GM10248 (cell line): Measurements from ENCODE around the gene RPL22L1.

Source experiments
- CTCF ChIA-PET: fragments of 300-600 bp; sonication (Branson Sonifier 250); formaldehyde crosslinking; extraction: SDS; loops from one replicate; lab custom pipeline; 2021; ENCODE audit warnings: antibody characterized with exemption; lab: Yijun Ruan, JAX
- POLR2A ChIA-PET: fragments of 350-650 bp; sonication (Branson Sonifier 250); formaldehyde crosslinking; extraction: SDS; loops from one replicate; lab custom pipeline; 2020; ENCODE audit warnings: antibody characterized with exemption; lab: Yijun Ruan, JAX
- DNase-seq: peaks from one replicate; pipeline ENCODE4 v3.0.0; 2012; ENCODE audit errors: extremely low spot score
- TF ChIP-seq, protein P1 (sequence below): IDR thresholded peaks from 2 replicates; pipeline ENCODE4 v1.5.1; 2012; ENCODE audit warnings: mild to moderate bottlenecking, low read depth; ENCODE audit errors: extremely low read depth, missing control alignments, control extremely low read depth

RPL22L1 gene

DNA sequence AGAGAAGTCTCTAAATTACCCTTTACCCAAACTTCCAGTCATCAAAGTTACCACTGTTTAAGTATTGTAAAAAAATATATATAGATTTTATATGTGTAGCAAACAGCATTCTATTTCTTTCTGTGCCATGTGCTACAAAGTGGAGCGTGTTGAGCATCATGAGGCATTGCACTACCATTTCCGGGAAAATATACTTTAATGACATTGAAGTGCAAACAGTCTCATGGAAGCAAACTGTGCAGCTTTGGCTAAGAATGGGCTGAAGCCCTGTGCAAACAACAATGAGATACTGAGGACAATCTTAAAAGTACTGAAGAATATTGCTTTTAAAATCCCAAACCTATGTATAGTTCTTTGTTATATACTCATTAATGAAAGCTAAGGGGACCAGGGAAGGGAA lies 6.5 kb upstream of the RPL22L1 start:
- POLR2A ChIA-PET = no interaction called here
- TF ChIP-seq, protein P1, sequence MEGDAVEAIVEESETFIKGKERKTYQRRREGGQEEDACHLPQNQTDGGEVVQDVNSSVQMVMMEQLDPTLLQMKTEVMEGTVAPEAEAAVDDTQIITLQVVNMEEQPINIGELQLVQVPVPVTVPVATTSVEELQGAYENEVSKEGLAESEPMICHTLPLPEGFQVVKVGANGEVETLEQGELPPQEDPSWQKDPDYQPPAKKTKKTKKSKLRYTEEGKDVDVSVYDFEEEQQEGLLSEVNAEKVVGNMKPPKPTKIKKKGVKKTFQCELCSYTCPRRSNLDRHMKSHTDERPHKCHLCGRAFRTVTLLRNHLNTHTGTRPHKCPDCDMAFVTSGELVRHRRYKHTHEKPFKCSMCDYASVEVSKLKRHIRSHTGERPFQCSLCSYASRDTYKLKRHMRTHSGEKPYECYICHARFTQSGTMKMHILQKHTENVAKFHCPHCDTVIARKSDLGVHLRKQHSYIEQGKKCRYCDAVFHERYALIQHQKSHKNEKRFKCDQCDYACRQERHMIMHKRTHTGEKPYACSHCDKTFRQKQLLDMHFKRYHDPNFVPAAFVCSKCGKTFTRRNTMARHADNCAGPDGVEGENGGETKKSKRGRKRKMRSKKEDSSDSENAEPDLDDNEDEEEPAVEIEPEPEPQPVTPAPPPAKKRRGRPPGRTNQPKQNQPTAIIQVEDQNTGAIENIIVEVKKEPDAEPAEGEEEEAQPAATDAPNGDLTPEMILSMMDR = no peak
- no peak for DNase-seq
- CTCF ChIA-PET = interaction anchor here (1.1 kb wide), 1 partner anchor 34 kb away, joined by 3 read pairs; no protein-coding TSS in a partner anchor

DNA sequence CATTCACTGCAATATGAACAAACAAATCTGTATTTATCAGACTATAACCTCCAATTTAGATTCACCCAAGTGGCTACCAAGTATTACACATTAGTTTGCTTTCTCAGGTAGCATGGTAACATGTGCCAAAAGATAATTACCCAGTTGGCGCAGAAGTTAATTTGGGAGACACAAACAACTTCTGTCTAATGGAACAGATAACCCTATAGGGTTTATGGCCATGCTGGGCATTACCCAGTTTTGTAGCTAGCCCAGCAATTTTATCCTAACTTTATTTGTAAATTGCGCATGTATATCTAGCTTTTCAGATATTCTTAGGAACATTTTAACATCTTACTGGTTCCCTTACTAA lies 780 bp downstream of the RPL22L1 start:
- POLR2A ChIA-PET = interaction anchor here (0.8 to 1.2 kb wide), 2 partner anchors 41 to 592 kb away, joined by 3 to 4 read pairs; no protein-coding TSS in a partner anchor
- CTCF ChIA-PET = interaction anchor here (0.9 to 1.9 kb wide), 5 partner anchors 15 to 697 kb away, joined by 3 to 8 read pairs (median 5); no protein-coding TSS in a partner anchor
- TF ChIP-seq, protein P1 = no peak
- DNase-seq = no peak

DNA sequence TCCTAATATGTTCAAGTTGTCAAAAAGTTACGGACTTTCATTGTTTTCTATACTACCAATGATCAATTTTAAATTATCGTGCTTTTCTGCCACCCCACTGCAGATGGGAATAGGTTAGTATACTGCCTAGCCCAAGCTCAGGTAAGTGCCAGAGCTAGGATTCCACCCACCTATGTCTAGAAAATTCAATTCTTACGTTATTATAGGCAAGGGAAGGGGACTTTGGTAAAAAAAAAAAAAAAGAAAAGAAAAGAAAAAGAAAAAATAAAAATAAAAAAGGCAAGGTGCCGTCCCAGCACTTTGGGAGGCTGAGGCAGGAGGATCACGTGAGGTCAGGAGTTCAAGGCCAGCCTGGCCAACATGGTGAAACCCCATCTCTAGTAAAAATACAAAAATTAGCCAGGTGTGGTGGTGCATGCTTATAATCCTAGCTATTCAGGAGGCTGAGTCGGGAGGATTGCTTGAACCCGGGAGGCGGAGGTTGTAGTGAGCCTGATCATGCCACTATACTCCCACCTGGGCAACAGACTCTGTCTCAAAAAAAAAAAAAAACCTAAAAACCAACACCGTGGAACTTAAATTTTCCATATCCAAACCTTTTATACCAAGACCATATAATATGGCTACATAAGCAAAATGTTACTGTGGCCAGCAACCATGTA lies 1.3 kb downstream of the RPL22L1 start:
- ChIA-PET POLR2A (no interaction called here), CTCF (interaction anchor here (0.9 to 1.9 kb wide), 4 partner anchors 15 to 697 kb away, joined by 3 to 8 read pairs (median 4); no protein-coding TSS in a partner anchor)
- no peak for DNase-seq
- TF ChIP-seq, protein P1 = no peak

DNA sequence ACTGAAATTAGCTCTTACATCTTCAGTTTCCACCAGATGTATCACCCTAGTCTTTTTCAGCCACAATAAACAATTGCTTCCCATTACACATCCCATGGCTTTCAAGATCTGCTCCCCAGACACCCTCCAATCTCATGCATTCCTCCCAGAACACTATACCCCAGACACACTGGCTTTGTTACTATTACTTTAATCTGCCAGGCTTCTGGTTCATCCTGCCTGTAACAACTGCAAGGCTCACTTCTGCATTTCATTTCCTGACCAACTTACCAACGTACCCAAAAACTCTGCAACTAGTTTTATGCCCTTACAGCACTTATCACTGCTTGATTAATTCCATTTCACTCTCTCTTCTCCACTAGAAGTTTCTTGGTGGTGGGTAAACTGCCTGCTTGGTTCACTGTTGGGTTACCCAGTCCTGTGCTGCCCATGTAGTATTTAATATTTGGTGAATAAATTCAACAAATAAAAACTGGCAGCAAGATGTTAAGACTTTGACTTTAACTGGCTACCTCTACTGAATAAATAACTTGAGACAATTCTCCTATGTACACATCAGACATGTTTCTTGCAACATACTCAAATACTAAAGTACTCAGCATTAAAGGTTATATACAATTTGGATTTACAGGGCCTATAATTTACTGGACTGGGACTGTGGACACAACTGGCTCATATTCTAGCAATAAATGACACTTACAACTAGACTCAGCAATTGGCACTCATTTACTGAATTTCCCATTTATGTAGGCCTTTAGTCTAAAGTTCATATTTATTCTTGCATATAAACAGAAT lies 2.7 kb downstream of the RPL22L1 start:
- DNase-seq = no peak
- ChIA-PET POLR2A (no interaction called here), CTCF (interaction anchor here (1.8 kb wide), 1 partner anchor 11 kb away, joined by 7 read pairs; no protein-coding TSS in a partner anchor)
- TF ChIP-seq, protein P1 = no peak

DNA sequence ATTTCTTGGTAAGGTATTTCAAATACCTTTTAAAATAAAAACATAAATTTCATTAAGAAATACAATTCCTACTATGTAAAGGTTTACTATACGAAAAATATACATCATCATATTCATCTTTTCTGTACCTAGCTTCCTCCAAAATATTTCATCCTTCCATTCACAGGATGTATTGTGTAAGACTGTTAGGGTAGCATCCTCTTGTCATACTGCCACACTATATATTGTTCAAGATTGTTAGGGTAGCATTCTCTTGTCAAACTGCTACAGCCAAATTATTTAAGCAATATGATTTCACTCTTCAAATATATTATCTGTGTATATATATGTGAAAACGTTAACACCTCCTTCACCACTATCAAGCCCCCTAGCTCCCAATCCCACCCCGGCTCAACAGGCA lies 3.5 kb downstream of the RPL22L1 start:
- DNase-seq = no peak
- ChIA-PET CTCF (interaction anchor here (1.3 to 1.8 kb wide), 4 partner anchors 8 to 453 kb away, joined by 3 to 7 read pairs (median 5); no protein-coding TSS in a partner anchor), POLR2A (no interaction called here)
- TF ChIP-seq, protein P1 = no peak
